IMR-90 (cell line): ENCODE data around the gene CLEC10A. TPM values are rescaled to one million over a fixed set of nuclear protein-coding genes. Genes with fewer than 3 reads are reported as not detected.

ENCODE experiments used
- ATAC-seq: fragments of 200-7000 bp; cut with Tn5 transposase; 2 replicates; pipeline ENCODE4 v1.9.1; 2020; ENCODE audit warnings: low read depth, mild to moderate bottlenecking, moderate library complexity
- BruUV-seq: library from RNA; stranded (reverse); fragments of 400-500 nt; replicated peaks from 2 replicates; lab custom pipeline; 2021; lab: Mats Ljungman, UMichigan
- CTCF ChIA-PET: fragments of 300-600 bp; formaldehyde crosslinking; extraction: SDS; loops from one replicate; lab custom pipeline; 2021; ENCODE audit warnings: antibody characterized with exemption; lab: Yijun Ruan, JAX
- POLR2A ChIA-PET: fragments of 300-600 bp; sonication (Branson Sonifier 250); formaldehyde crosslinking; loops from one replicate; lab custom pipeline; 2022; ENCODE audit warnings: antibody characterized with exemption; ENCODE audit not compliant: unreplicated experiment; lab: Charles Lee
- DNase-seq: peaks from one replicate; pipeline ENCODE4 v3.0.0; 2013
- H2AFZ ChIP-seq: replicated peaks from 2 replicates; pipeline ENCODE3; 2013; ENCODE audit warnings: low read length, mild to moderate bottlenecking; ENCODE audit not compliant: poor library complexity
- H2AK5ac ChIP-seq: 2 replicates; pipeline ENCODE4 v1.6.1; 2013; ENCODE audit warnings: low read depth, low read length, inconsistent platforms
- H2AK9ac ChIP-seq: replicated peaks from 2 replicates; pipeline ENCODE3; 2013; ENCODE audit warnings: mild to moderate bottlenecking, low read depth, low read length, moderate library complexity; ENCODE audit not compliant: poor library complexity
- H2BK120ac ChIP-seq: 2 replicates; pipeline ENCODE4 v1.6.1; 2013; ENCODE audit warnings: low read depth, low read length, inconsistent platforms
- H2BK15ac ChIP-seq: 3 replicates; pipeline ENCODE4 v1.6.1; 2013; ENCODE audit warnings: low read depth, low read length, inconsistent platforms
- H2BK20ac ChIP-seq: 2 replicates; pipeline ENCODE4 v1.6.1; 2013; ENCODE audit warnings: low read depth, mild to moderate bottlenecking, inconsistent platforms, low read length, moderate library complexity
- H2BK5ac ChIP-seq: 2 replicates; pipeline ENCODE4 v1.6.1; 2013; ENCODE audit warnings: mild to moderate bottlenecking, low read depth, low read length, inconsistent platforms; ENCODE audit not compliant: poor library complexity, severe bottlenecking
- H3K14ac ChIP-seq: replicated peaks from 2 replicates; pipeline ENCODE4 v1.6.1; 2013; ENCODE audit warnings: low read depth, low read length, inconsistent platforms
- H3K18ac ChIP-seq: 2 replicates; pipeline ENCODE4 v1.6.1; 2013; ENCODE audit warnings: low read depth, low read length, control low read depth
- H3K23ac ChIP-seq: 2 replicates; pipeline ENCODE4 v1.6.1; 2013; ENCODE audit warnings: low read depth, low read length, inconsistent platforms
- H3K27ac ChIP-seq: 2 replicates; pipeline ENCODE4 v1.5.1; 2013; ENCODE audit warnings: mild to moderate bottlenecking, control low read depth, low read length; ENCODE audit not compliant: insufficient read depth
- H3K27me3 ChIP-seq: 2 replicates; pipeline ENCODE4 v1.6.1; 2013; ENCODE audit warnings: low read length; ENCODE audit not compliant: control insufficient read depth, insufficient read depth
- H3K36me3 ChIP-seq: 2 replicates; pipeline ENCODE4 v1.6.1; 2013; ENCODE audit warnings: low read length, mixed read lengths; ENCODE audit not compliant: control insufficient read depth, insufficient read depth
- H3K4ac ChIP-seq: 2 replicates; pipeline ENCODE4 v1.6.1; 2013; ENCODE audit warnings: low read depth, low read length, inconsistent platforms
- H3K4me1 ChIP-seq: 2 replicates; pipeline ENCODE4 v1.6.1; 2013; ENCODE audit warnings: low read length, mixed read lengths; ENCODE audit not compliant: control insufficient read depth, insufficient read depth
- H3K4me2 ChIP-seq: 2 replicates; pipeline ENCODE4 v1.6.1; 2013; ENCODE audit warnings: low read depth, mild to moderate bottlenecking, control low read depth, low read length, moderate library complexity
- H3K4me3 ChIP-seq: 2 replicates; pipeline ENCODE4 v1.5.1; 2013; ENCODE audit warnings: low read depth, mild to moderate bottlenecking, control low read depth, low read length, moderate library complexity; ENCODE audit not compliant: insufficient read depth
- H3K56ac ChIP-seq: 2 replicates; pipeline ENCODE4 v1.6.1; 2013; ENCODE audit warnings: low read length, inconsistent platforms; ENCODE audit not compliant: insufficient read depth; ENCODE audit errors: extremely low read depth
- H3K79me1 ChIP-seq, 2 experiments: 2 replicates each; pipeline ENCODE4 v1.6.1; 2013; ENCODE audit warnings: low read length in 2 of 2, inconsistent platforms in 1 of 2, low read depth in 1 of 2
- H3K9ac ChIP-seq: 2 replicates; pipeline ENCODE4 v1.6.1; 2013; ENCODE audit warnings: low read depth, low read length, control low read depth
- H3K9me1 ChIP-seq: 2 replicates; pipeline ENCODE4 v1.6.1; 2013; ENCODE audit warnings: low read length, inconsistent platforms; ENCODE audit not compliant: insufficient read depth
- H3K9me3 ChIP-seq: 2 replicates; pipeline ENCODE4 v1.6.1; 2013; ENCODE audit warnings: low read length; ENCODE audit not compliant: control insufficient read depth, insufficient read depth
- H4K20me1 ChIP-seq: 2 replicates; pipeline ENCODE4 v1.6.1; 2013; ENCODE audit warnings: low read length, inconsistent platforms; ENCODE audit not compliant: insufficient read depth
- H4K5ac ChIP-seq: 2 replicates; pipeline ENCODE4 v1.6.1; 2013; ENCODE audit warnings: mild to moderate bottlenecking, low read depth, low read length, control low read depth
- H4K8ac ChIP-seq, 2 experiments: 2 replicates each; pipeline ENCODE4 v1.6.1; 2013; ENCODE audit warnings: low read depth in 2 of 2, low read length in 2 of 2, control low read depth in 1 of 2, inconsistent platforms in 1 of 2
- H4K91ac ChIP-seq: 2 replicates; pipeline ENCODE4 v1.6.1; 2013; ENCODE audit warnings: low read depth, low read length, inconsistent platforms; ENCODE audit not compliant: insufficient read depth
- BHLHE40 ChIP-seq: fragments of 150-350 bp; IDR thresholded peaks from 2 replicates; pipeline ENCODE4 v1.6.1; 2016; ENCODE audit warnings: mild to moderate bottlenecking, low read depth, low read length
- CEBPB ChIP-seq: IDR thresholded peaks from 2 replicates; pipeline ENCODE4 v1.6.1; 2012; ENCODE audit warnings: low read depth, low read length, improper control_type of control experiment
- CHD1 ChIP-seq: IDR thresholded peaks from 2 replicates; pipeline ENCODE4 v1.6.1; 2012; ENCODE audit warnings: low read depth, low read length, improper control_type of control experiment
- CTCF ChIP-seq: conservative IDR thresholded peaks from 2 replicates; pipeline ENCODE4 v1.5.1; 2012; ENCODE audit warnings: mild to moderate bottlenecking, low read depth, low read length, improper control_type of control experiment
- ELK1 ChIP-seq: fragments of 150-350 bp; IDR thresholded peaks from 2 replicates; pipeline ENCODE4 v1.6.1; 2016; ENCODE audit warnings: low read depth, mild to moderate bottlenecking, low read length, moderate library complexity, borderline replicate concordance
- FOS ChIP-seq: fragments of 150-350 bp; IDR thresholded peaks from 2 replicates; pipeline ENCODE4 v1.6.1; 2016; ENCODE audit warnings: low read depth, low read length
- MAFK ChIP-seq: IDR thresholded peaks from 2 replicates; pipeline ENCODE4 v1.6.1; 2012; ENCODE audit warnings: low read depth, low read length, improper control_type of control experiment
- MAZ ChIP-seq: IDR thresholded peaks from 2 replicates; pipeline ENCODE4 v1.6.1; 2012; ENCODE audit warnings: low read depth, mild to moderate bottlenecking, low read length, improper control_type of control experiment, moderate library complexity, borderline replicate concordance
- MXI1 ChIP-seq: IDR thresholded peaks from 2 replicates; pipeline ENCODE4 v1.6.1; 2012; ENCODE audit warnings: low read depth, mild to moderate bottlenecking, low read length, moderate library complexity, borderline replicate concordance
- NFE2L2 ChIP-seq: fragments of 150-350 bp; IDR thresholded peaks from 2 replicates; pipeline ENCODE4 v1.6.1; 2016; ENCODE audit warnings: low read depth, mild to moderate bottlenecking, low read length
- POLR2A ChIP-seq: IDR thresholded peaks from 2 replicates; pipeline ENCODE4 v1.6.1; 2012; ENCODE audit warnings: mild to moderate bottlenecking, low read depth, low read length
- RAD21 ChIP-seq: IDR thresholded peaks from 2 replicates; pipeline ENCODE4 v1.6.1; 2012; ENCODE audit warnings: low read length, improper control_type of control experiment
- RCOR1 ChIP-seq: IDR thresholded peaks from 2 replicates; pipeline ENCODE4 v1.6.1; 2012; ENCODE audit warnings: mild to moderate bottlenecking, low read length, improper control_type of control experiment; ENCODE audit not compliant: insufficient replicate concordance
- RFX5 ChIP-seq: IDR thresholded peaks from 2 replicates; pipeline ENCODE4 v1.8.0; 2012; ENCODE audit warnings: low read depth, mild to moderate bottlenecking, low read length, moderate library complexity
- SMC3 ChIP-seq: fragments of 150-350 bp; IDR thresholded peaks from 2 replicates; pipeline ENCODE4 v1.6.1; 2016; ENCODE audit warnings: low read depth, mild to moderate bottlenecking, antibody characterized with exemption, low read length, moderate library complexity
- USF2 ChIP-seq: fragments of 150-350 bp; IDR thresholded peaks from 2 replicates; pipeline ENCODE4 v1.6.1; 2017; ENCODE audit warnings: mild to moderate bottlenecking, antibody characterized with exemption, low read length, low read depth
- WGBS, 2 experiments: methylation state at CpG; one replicate each; pipeline versions ENCODE4 v1.1.5 to v1.1.7; 2013; ENCODE audit warnings: missing lambda C conversion rate in 2 of 2; ENCODE audit not compliant: insufficient read length in 1 of 2; ENCODE audit errors: extremely low coverage in 2 of 2; 5-methylcytosine and 5-hydroxymethylcytosine counted together
- dilution Hi-C: fragments of 300-500 bp; cut with HindIII; formaldehyde crosslinking; loops from one replicate; pipeline ENCODE4 v1.14.3; 2018; ENCODE audit warnings: low sequenced_read_pairs; ENCODE audit not compliant: unreplicated experiment
- in situ Hi-C: fragments of 300-500 bp; cut with MboI; formaldehyde crosslinking; loops from 3 replicates; pipeline ENCODE4 v1.14.3; 2019; ENCODE audit warnings: low sequenced_read_pairs, inconsistent platforms, mixed read lengths
- intact Hi-C: fragments of 100-400 bp; cut with micrococcal nuclease; formaldehyde crosslinking; loops from 2 replicates; pipeline ENCODE4 v1.10.0; 2022
- polyA plus RNA-seq, 3 experiments: library from polyadenylated mRNA; depleted of rRNA; stranded (reverse); fragments of >200 nt; gene quantifications; 2 replicates each; pipeline ENCODE4 v1.2.3, GENCODE V29; 2012; ENCODE audit warnings: low replicate concordance in 1 of 3
- total RNA-seq: library from RNA; depleted of rRNA; stranded (reverse); fragments of >200 nt; gene quantifications from 2 replicates; pipeline ENCODE4 v1.2.3, GENCODE V29; 2012

Gene CLEC10A
- total and polyA plus RNA-seq, 2 of the 4 experiments (the other 2 are of a cell fraction), result not detected

GRCh38 chr17:7107795-7108559, 27.9 kb upstream of the CLEC10A start:
- CTCF ChIA-PET, result no interaction called here
- POLR2A ChIA-PET, result no interaction called here
- no TSS peak for BruUV-seq

More at GRCh38 chr17:7107795-7108559, 27.9 kb upstream of the CLEC10A start:
- Histone ChIP-seq H3K9me3 (no peaks in the 10 kb centered on the region), H3K79me1 (no peaks in the 10 kb centered on the region), H3K14ac (no peak overlapping the region), H3K4me1 (no peaks in the 10 kb centered on the region), H3K9ac (no peak overlapping the region), H3K18ac (no peak overlapping the region), H2BK20ac (no peak overlapping the region), H3K27ac (no peak overlapping the region), H4K20me1 (no peaks in the 10 kb centered on the region), H3K23ac (no peak overlapping the region), H2AK9ac (no peak overlapping the region), H2BK120ac (no peak overlapping the region), H2AFZ (no peak overlapping the region), H3K4ac (no peak overlapping the region), H4K8ac (no peak overlapping the region), H4K91ac (no peak overlapping the region), H3K56ac (no peak overlapping the region), H3K9me1 (no peaks in the 10 kb centered on the region), H3K36me3 (no peaks in the 10 kb centered on the region), H3K4me3 (no peak overlapping the region), H2BK15ac (no peak overlapping the region), H3K4me2 (no peak overlapping the region), H4K5ac (no peak overlapping the region), H2AK5ac (no peak overlapping the region), H3K27me3 (peaks cover 16% of the 10 kb centered on the region), H2BK5ac (no peak overlapping the region)
- 66% methylated on average over 16 of the region's 32 CpGs; no CpG with 5 or more reads in 1 of the 2 experiments for WGBS, 2 experiments
- intact Hi-C loops (no loop called here), dilution Hi-C loops (no loop called here), in situ Hi-C loops (no loop called here)
- no peak for DNase-seq
- no peak for TF ChIP-seq MXI1
- TF ChIP-seq MAZ, result no peak
- TF ChIP-seq RCOR1, result no peak
- TF ChIP-seq FOS, result no peak
- TF ChIP-seq SMC3, result no peak
- TF ChIP-seq NFE2L2, result no peak
- no peak for TF ChIP-seq RAD21
- no peak for TF ChIP-seq BHLHE40
- TF ChIP-seq USF2, result no peak
- TF ChIP-seq POLR2A, result no peak
- no peak for TF ChIP-seq ELK1
- TF ChIP-seq RFX5, result no peak
- no peak for TF ChIP-seq CEBPB
- no peak for TF ChIP-seq CHD1
- no peak for TF ChIP-seq CTCF
- TF ChIP-seq MAFK, result no peak
- no peak for ATAC-seq
